ELR (cell line): Measurements from ENCODE around the gene CERK.
"Not testable (repeated sequence)": the region's sequence is repeated elsewhere in the genome, so short reads cannot be mapped to it uniquely, and the experiment has no call there.

Experiments
- DNase-seq: peaks from one replicate; pipeline ENCODE4 v3.0.0-alpha.2; 2015; ENCODE audit warnings: low read depth

The CERK gene

GRCh38 chr22:46661221-46661851, 76.7 kb downstream of the CERK start:
- peak; percentile 69 for DNase-seq

- no peak for DNase-seq
These were observed 77.3 kb downstream of the CERK start for GRCh38 chr22:46660604-46661201.

- no peak for DNase-seq
These were observed 78.3 kb downstream of the CERK start for GRCh38 chr22:46659791-46660186.

DNA sequence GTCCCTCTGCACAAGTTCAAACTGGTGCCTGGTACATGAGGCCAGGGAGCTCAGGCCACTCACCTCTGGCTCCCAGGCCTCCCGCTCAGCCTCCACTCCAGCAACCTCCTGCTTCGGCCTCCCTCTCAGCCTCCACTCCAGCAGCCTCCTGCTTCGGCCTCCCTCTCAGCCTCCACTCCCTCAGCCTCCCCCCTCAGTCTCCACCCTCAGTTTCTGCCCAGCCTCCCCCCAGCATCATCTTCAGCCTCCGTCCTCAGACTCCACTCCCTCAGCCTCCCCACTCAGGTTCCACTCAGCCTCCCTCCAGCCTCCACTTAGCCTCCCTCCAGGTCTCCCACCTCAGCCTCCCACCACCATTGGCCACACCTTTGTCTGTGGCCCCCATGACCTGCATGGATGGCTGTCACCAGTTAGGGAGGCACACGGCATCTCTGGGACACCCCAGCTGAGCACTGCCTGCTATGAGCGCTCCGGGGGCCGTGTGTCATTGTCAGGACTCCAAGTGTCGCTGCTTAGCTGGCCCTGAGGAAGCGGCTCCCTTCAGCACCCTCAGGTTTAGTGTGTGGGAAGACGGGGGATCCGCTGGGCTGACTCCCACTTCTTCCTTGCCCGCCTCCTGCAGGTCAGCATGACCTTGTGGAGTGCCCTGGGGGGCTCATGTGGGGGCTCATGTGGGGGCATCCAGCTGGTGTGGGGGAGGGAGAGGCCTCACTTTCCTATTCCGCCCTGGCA, 78.8 kb downstream of the CERK start:
- no peak for DNase-seq

DNA sequence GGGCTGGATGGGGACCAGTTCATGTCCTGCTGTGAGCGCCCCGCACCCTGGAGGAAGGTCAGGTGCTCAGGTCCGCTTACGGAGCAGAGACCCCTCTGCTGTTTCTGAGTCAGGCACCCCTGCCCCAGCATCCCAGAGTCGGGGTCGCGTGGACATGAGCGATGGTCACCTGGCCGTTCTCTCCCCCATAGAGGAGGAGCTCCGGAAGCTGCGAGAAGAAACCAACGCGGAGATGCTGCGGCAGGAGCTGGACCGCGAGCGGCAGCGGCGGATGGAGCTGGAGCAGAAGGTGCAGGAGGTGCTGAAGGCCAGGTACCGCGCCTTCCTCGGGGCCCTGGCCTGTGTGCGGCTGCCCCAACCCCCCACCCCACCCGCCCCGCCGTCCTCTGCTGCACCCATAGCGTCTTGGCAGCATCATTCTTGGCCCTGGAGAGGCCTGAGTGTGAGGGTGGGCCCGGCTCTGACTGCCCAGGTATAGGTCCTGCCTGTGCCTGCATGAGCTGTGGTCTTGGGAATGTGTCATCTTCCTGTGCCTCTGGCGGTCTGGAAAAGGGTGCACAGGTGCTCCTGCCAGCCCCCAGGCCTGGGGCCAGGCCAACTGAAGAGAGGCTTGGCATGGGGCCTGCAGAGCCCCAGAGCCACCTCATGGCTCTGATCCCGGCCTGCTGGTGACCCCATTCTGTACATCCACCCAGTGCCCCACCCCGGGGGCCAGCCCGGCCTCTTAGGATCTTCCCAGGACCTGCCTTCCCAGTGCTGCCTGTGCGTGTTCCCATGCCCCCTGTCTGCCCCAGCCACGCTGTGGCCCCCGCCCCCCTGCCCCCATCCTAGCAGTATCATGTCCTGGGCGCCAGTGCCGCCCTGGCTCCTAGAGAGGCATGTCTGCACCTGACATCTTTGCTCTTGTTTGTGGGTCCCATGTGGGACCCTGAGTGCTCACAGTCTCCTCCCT, 79.8 kb downstream of the CERK start:
- DNase-seq, result no peak

GRCh38 chr22:46657655-46657953, 80.4 kb downstream of the CERK start:
- no peak for DNase-seq

- DNase-seq, result no peak
These were observed 81.0 kb downstream of the CERK start for GRCh38 chr22:46656856-46657654.

DNA sequence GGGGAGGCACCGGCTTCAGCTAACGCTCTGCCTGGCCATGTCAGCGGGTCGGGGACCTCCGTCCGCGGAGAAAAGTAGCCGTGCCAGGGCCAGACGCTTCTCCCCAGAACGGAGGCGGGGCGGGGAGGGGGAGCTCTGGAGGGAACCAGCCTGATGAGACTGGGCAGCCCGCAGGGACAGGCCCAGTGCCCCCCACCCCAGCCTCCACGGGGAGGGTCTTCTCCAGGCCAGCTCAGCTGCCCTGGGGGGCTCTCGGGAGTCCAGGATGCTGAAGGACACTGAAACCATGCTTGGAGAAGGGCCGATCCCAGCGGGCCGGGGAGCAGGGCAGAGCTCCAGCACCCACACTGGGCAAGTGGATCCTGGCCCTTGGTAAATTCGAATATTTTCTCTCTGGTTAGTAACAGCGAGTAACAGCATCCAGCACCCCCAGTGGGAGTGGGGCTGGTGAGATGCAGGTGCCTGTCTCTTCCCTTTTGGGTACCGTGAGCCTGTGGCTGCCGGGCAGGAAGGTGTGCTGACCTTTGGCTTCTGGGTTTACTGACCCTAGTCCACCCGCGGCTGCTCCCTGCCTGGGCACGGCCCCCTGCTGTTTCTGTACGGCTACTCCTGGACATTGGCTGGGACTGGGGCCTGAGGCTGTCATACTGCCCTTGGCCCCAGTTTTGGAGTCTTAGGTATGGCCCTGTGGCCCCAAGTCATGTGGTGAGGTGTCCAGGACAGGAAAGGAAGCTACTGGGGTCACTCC, 82.0 kb downstream of the CERK start:
- no peak for DNase-seq

- no peak for DNase-seq
These were observed 83.0 kb downstream of the CERK start for GRCh38 chr22:46654927-46655595.

DNA sequence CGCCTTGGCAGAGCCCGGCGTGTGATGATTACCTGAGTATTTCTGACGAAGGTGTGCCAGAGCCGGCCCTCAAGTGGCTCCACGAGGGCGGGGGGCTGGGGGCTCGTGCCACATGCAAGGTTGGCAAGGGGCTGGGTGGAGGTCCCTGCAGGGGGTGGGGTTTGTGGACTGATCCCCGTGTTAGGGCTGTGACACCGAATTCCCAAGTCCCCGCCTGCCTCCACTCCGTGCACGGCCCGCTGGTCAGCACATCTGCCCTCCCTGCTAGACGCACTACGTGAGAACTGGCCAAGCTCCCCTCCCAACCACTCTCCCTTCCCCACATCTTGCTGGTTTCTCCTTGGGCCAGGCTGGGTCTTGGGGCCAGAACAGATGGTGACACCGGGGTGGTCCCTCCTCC, 83.6 kb downstream of the CERK start:
- no peak for DNase-seq

GRCh38 chr22:46653596-46653995, 84.5 kb downstream of the CERK start:
- DNase-seq, result no peak

DNA sequence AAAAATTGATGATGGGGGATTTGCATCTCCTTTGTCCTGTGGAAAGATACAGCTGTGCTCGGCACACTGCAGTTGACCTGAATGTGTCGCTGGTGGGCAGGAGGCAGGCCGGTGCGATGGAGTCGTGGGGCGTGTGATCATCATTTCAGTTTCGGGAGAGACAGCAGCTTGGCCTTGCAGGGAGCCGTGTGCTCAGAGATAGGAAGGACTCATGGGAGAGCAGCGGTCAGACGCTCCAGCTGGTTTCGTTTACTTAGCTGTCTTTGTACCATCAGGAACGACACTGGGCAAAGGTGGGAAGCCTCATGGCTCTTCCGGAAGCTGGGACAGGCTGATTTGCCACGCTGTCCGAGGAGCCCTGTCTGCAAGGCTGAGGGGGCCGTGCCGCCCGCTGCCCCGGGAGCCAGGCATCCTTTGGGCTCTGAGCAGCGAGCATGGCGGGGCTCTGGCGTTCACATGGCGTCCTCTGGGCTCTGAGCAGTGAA, 85.2 kb downstream of the CERK start:
- no peak for DNase-seq

DNA sequence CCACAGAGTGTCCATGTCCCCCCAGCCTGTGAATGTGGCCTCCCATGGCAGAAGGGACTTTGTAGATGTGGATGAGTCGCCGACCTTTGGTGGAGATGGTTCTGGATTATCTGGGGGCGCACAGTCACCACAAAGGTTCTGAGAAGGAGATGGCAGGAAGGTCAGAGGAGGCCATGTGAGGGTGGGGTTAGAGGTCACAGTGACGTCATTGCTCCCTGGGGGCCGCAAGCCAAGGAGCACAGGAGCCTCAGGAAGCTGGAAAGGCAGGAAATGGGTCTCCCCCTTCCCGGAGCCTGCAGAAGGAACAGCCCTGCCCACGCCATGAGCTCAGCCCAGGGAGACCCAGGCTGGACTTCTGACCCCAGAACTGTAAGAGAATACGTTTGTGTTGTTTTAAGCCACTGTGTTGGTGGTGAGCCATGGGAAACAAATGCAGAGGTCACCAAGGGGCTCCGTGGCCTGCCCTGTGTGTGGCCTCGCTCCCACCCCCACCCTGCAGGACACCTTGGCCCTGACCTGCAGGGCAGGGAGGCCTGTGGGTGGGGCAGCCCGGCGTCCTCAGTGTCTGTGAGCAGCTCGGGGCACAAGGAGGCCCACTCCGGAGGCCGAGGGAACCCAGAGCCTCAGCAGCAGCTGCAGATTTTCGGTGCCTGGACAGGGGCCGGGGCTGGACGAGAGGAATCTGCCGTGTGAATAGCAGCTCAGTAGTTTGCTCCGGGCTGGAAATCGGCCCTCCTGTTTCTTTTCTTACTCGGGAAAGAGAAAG, 85.8 kb downstream of the CERK start:
- no peak for DNase-seq

DNA sequence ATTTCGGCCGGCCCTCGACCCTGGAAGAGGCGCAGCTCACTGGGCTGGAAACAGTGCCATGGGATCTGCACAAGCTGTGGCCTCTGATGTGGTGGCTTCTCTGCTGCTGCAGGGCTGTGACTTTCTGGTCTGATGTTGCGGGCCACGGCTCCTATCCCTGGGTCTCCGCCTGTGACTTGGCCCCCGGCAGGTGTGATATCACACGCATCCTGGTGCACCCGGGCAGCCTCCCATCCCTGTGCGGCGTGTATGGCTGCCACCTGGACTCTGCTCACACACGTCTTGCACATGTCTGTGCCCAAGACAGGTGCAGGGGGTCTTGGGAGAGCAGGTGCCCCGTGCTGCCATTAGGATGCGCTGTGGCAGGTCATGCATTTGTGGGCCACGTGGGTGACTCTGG, 86.7 kb downstream of the CERK start:
- no peak for DNase-seq

- DNase-seq, result no peak
These were observed 87.8 kb downstream of the CERK start for GRCh38 chr22:46650078-46650810.

DNA sequence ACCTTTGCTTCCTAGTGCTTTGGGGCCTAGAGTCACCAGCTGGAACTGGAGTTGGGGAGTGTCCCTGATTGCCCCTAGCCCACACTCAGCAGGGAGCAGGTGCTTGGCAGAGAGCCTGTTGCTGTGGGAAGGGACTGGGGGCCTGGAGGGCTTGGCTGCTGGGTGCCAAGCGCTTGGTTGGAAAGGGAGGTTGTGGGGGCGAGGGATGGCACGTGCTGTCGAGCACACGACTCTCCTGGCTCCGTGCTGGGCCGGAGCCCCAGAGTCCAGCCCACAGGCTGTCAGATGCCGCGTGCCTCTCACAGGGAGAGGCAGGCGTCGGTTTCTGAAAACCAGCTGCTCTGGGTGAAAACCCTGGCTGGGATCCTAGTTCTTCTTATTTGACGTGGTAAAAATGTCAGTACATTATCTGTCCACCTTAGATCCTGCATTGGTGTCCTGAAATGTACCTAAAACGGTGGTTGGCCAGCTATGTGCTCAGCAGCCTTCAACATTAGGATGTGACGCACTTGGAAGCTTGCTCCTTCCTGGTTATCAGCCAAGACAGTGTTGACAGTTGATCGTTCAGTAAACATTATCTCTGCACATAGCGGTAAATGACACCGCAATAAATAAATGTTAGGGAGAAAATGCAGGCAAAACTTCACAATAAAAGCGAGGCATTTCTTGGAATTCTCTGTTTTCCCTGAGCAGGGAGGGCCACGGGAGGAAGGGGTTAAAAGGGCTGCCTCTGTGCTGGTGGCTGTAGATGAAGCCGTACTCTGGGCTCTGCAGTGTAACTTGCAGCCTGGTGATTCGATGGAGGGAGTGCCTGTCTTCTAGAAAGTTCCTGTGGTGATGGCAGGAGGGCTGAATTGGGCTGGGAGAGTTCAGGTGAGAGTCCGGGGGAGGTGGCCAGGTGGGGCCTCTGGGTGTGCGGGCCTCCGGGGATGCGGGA, 88.6 kb downstream of the CERK start:
- DNase-seq, result no peak

DNA sequence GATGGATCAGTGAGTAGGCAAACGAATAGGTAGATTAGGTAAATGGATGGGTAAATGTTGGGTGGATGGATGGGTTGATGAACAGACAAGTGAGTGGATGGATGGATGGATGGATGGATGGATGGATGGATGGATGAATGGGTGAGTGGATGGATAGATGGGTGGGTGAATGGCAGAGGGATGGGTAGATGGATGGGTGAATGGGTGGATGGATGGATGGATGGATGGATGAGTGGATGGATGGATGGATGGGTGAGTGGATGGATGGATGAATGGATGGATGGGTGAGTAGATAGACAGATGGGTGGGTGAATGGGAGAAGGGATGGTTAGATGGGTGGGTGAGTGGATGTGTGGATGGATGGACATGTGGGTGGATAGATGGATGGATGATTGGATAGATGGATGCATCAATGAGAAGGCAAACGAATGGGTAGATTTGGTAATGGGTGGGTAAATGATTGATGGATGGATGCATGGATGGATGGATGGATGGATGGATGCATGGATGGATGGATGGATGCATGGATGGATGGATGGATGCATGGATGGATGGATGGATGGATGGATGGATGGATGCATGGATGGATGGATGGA, 89.7 kb downstream of the CERK start:
- not testable (repeated sequence) for DNase-seq
